HG03066 (cell line): Measurements from ENCODE around the gene LRRC75A.

ENCODE experiments used
- ATAC-seq: cut with Tn5 transposase; IDR thresholded peaks from one replicate; pipeline ENCODE4 v1.9.1; 2021; ENCODE audit warnings: low read depth; ENCODE audit not compliant: unreplicated experiment

Gene LRRC75A

GRCh38 chr17:16494059-16494458 is 2.1 kb upstream of the LRRC75A start:
- no peak for ATAC-seq

GRCh38 chr17:16493531-16494046 is 1.6 kb upstream of the LRRC75A start:
- no peak for ATAC-seq

- no peak for ATAC-seq
Measured at GRCh38 chr17:16492613-16493530, 879 bp upstream of the LRRC75A start.

GRCh38 chr17:16491131-16491702 is 776 bp downstream of the LRRC75A start:
- no peak for ATAC-seq

GRCh38 chr17:16489431-16489830 is 2.6 kb downstream of the LRRC75A start:
- no peak for ATAC-seq

GRCh38 chr17:16488968-16489337 is 3.0 kb downstream of the LRRC75A start:
- ATAC-seq, result no peak

GRCh38 chr17:16488186-16488967 is 3.6 kb downstream of the LRRC75A start:
- no peak for ATAC-seq

GRCh38 chr17:16486373-16487250 is 5.4 kb downstream of the LRRC75A start:
- ATAC-seq, result no peak

GRCh38 chr17:16484445-16485175 is 7.4 kb downstream of the LRRC75A start:
- ATAC-seq, result no peak

GRCh38 chr17:16483021-16483645 is 8.9 kb downstream of the LRRC75A start:
- no peak for ATAC-seq

- ATAC-seq, result no peak
Measured at GRCh38 chr17:16482253-16482652, 9.7 kb downstream of the LRRC75A start.

GRCh38 chr17:16480995-16481394 is 11.0 kb downstream of the LRRC75A start:
- no peak for ATAC-seq

GRCh38 chr17:16479264-16479663 is 12.7 kb downstream of the LRRC75A start:
- no peak for ATAC-seq

- ATAC-seq, result no peak
Measured at GRCh38 chr17:16478649-16479048, 13.3 kb downstream of the LRRC75A start.

GRCh38 chr17:16477666-16478065 is 14.3 kb downstream of the LRRC75A start:
- ATAC-seq, result no peak

- ATAC-seq, result no peak
Measured at GRCh38 chr17:16477255-16477654, 14.7 kb downstream of the LRRC75A start.

GRCh38 chr17:16475179-16475704 is 16.8 kb downstream of the LRRC75A start:
- no peak for ATAC-seq

GRCh38 chr17:16474012-16474725 is 17.8 kb downstream of the LRRC75A start:
- ATAC-seq, result no peak
